GM21786 (cell line): ENCODE measurements around the gene TANGO6.

Experiments
- ATAC-seq: cut with Tn5 transposase; IDR thresholded peaks from one replicate; pipeline ENCODE4 v1.9.1; 2021; ENCODE audit not compliant: unreplicated experiment

Gene TANGO6

DNA sequence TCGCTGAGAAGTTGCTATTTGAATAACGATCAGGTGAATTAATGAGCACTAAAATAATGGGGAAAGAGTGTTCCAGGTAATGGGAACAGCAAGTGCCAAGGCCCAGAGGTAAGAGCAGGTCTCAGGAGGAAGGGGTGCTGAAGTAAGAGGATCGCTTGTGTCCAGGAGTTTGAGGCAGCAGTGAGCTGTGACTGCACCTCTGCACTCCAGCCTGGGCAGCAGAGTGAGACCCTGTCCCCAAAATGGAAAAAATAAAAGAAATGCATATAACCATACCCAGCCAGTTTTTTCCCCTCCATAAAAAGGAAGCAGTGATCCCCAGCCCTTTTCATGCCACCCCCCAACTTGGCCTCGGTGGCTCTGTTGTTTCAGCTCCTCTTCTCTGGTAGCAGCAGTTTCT, 245.4 kb downstream of the TANGO6 start:
- no peak for ATAC-seq

GRCh38 chr16:69089091-69089910, 246.0 kb downstream of the TANGO6 start:
- no peak for ATAC-seq

DNA sequence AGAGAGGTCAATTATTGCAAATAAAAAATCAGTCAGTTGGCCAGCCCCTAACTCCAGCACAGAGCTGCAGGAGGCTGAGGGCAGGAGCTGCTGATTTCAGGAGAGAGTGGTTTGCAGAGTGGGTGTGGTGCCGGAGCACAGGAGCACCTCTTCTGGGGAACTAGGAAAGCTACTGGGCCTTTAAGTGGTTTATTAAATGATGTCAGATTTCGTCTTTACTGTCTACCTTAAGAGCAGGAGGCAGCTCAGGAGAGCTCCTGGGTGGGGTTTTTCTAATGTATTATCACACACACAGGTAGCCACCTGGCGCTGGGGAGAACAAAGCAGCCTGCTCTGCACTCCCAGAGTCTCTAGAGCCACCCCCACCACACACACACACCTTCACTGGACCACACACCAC, 250.6 kb downstream of the TANGO6 start:
- ATAC-seq, result no peak

DNA sequence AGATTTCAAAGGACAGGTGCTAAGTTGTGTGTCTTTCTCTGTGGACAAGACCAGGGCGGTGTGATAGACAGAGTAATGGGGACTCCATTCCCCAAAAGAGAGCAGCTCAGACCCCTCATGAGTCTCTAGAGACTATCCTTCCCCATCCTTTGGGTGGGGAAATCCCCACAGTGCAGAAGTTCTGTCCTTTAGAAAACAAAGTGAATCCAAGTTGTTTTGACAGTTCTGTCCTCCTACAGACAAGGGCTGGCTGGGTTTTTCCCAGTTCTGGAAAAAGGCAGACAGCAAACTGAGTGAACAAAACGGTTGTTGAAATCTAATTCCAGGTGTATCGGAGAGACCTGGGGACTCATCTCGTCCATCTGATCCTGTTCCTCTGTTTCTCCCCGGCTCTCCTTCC, 251.2 kb downstream of the TANGO6 start:
- ATAC-seq, result no peak

DNA sequence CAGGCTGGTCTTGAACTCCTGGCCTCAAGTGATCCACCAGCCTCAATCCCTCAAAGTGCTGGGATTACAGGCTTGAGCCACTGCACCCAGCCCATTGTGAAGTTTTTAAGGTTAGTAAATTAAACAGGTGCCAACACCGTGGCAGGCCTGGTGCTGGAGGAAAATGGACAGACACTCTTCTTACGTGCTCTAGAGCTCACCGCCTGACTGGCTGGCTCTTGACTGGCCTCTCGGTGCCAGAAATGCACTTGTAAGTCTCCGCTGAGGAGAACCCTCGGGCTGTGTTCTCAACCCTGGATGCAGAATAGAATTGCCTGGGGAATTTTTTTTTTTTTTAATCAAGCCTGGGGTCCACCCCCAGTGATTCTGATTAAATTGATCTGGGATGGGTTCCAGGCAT, 251.9 kb downstream of the TANGO6 start:
- no peak for ATAC-seq

DNA sequence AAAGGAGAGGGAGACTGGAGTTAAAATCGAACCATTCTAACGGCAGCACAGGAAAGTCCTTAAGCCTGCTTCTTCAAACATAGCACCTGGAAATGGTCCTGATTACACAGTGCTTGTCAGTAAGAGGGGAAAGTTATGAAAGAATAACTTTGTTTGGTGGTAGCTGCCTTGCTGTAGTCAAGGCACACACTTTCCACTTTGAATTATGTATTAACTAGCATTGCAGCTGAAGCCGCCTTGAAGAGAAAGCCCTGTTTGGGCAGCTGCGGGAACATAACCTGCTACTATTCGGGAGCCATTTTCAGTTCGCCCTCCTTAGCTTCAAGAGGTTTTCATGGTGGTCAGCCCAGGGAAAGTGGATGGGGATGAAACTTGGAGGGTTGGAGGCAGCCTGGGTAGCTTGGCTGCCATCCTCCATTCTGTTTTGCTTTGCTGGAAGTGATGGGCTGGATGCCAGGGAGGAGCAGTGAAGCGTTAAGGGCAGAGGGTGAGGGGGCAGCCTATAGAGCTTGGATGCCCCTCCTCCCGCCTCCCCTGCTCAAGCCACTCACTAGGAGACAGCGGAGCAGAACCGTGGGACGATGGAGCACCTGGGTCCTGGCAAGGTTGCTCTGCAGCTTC, 256.9 kb downstream of the TANGO6 start:
- no peak for ATAC-seq

DNA sequence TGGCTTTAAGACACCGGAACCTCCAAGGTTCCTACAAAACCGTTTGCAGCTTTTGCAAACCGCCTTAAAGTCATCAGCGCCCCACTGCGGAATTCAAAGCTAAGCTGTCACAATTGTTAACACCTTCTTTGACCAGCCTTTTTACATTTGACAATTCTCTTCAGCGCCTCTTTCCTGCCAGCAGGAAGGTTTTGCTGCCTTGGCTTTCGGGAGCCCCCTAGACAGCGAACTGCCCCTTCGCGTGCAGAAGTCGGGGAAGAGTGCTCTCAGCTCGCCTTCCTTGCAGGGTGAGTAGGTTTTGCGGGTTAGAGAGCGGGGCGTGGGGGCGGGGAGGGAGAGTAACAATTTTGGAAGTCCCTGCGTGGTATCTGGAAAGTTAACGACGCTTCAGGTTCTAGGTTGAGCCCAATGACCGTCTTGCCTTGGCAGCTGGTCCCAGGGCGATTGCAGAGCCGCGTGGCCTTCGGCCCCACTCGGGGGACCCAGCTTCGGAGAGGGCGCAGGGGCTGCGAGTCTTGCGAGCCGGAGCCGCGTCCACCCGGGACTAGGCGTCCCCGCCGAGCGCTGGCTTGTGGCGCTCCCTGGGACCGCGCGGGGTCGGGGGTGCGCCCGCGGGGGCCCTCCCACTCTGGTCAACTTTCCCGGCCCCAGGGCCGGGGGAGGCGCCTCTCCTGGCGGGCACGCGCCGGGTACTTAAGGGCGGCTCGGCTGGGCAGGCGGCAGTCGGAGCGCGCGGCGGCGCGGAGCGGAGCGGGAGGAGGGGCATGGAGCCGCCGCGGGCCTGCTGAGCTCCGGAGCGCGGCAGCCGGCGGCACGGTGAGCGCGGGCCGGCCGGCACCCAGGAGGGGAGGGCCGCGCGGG, 262.4 kb downstream of the TANGO6 start, which contains the start of gene HAS3:
Gene HAS3, plus strand, starts transcription at position 153 of the 861 bp plus-strand sequence. CDS start 3,743 bp downstream, outside the sequence.
- no peak for ATAC-seq

- no peak for ATAC-seq
Measured at GRCh38 chr16:69106491-69107315, 263.4 kb downstream of the TANGO6 start.

DNA sequence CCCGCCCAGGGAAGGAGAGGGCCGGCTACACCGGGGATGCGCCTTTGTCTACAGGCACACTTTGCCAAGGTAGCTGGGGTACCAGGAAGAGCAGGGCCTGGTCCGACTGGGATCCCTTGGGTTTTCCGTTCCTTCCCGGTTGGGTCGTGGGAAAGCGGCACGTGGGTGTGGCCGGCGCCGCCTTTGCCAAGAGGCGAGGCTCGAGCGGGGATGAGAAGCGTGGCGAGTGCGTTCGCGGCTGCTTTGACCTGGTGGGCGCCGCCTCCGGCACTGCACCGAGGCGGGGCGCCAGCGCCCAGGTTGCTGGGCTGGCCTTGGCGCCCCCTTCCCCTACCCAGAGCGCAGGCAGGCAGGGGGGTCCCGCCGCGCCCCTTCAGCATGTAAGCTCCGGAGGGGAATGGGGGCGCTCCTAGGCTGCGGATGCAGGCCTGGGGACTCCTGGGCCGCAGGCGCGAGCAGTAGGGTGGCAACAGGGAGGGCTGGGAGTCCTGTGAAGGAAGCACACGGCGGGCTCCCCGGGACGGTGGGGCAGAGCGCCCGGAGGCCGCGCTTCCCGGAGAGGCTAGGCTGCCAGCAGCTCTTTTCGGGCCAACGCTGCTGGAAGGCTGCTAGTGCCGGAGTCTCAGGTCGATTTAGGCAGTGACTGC, 264.1 kb downstream of the TANGO6 start:
- no peak for ATAC-seq

GRCh38 chr16:69108064-69108904, 265.0 kb downstream of the TANGO6 start:
- ATAC-seq, result no peak

DNA sequence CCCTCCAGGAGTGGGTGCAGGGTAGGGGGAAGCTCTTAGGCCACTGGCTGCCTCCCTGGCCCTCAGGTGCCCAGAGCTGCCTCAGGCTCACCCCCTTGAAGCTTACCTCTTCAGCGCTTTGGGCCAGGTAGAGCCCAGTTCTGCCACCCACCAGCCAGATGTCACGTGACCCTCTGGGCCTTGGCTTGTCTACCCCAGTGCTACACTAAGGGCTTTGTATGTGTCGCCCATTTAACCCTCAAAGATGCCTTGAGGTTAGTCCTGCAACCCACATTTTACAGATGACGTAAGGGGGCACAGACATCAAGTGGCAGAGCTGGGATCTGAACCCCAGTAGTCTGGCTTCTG, 265.5 kb downstream of the TANGO6 start:
- ATAC-seq, result no peak

DNA sequence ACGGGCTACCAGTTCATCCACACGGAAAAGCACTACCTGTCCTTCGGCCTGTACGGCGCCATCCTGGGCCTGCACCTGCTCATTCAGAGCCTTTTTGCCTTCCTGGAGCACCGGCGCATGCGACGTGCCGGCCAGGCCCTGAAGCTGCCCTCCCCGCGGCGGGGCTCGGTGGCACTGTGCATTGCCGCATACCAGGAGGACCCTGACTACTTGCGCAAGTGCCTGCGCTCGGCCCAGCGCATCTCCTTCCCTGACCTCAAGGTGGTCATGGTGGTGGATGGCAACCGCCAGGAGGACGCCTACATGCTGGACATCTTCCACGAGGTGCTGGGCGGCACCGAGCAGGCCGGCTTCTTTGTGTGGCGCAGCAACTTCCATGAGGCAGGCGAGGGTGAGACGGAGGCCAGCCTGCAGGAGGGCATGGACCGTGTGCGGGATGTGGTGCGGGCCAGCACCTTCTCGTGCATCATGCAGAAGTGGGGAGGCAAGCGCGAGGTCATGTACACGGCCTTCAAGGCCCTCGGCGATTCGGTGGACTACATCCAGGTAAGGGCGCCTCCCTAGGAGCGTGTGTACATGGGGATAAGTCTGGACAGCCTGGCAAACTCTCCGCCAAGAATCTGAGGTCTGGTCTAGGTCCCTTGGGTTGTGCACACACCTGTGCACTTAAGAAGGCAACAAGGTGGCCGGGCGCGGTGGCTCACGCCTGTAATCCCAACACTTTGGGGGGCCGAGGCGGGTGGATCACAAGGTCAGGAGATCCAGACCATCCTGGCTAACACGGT, 266.3 kb downstream of the TANGO6 start:
- no peak for ATAC-seq

DNA sequence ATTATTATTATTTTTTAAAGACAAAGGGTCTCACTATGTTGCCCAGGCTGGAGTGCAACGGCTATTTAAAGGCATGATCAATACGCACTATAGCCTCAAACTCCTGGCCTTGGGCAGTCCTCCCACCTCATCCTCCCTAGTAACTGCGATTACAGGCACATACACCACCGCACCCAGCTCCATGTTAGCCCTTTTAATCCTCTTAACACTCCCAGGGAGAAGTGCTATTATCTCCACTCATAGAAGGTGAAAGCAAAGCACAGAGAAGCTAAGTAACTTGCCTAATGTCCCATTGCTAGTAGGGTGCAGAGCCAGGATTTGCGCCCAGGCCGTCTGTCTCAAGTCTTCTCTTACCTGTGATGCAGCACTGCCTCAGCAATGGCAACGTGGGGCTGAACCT, 267.1 kb downstream of the TANGO6 start:
- ATAC-seq, result no peak

DNA sequence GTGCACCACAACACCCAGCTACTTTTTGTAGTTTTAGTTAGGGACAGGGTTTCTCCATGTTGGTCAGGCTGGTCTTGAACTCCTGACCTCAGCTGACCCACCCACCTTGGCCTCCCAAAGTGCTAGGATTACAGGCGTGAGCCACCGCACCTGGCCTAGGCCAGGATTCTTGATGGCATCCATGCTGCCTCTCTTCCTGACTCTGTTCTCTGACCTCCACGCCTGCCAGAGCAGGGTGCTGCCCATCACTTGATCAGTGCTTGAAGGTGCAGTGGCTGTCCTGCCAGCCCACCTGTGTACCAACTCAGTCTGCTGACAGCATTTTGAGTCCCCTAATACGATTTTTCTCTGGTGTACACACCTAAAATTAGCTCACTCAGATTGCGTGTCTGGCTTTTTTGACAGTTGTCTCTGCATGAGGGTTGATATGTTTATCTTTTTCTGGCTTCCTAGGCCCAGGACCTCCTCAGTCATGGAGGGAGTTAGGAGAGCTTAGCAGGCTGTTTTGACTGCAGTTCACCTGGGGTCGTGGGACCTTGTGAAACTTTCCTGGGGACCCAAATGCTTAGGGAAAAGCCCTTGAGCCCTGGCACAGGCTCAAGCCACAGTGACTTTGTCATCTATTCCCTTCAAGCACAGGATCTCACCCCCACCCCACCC, 268.0 kb downstream of the TANGO6 start:
- ATAC-seq, result no peak

DNA sequence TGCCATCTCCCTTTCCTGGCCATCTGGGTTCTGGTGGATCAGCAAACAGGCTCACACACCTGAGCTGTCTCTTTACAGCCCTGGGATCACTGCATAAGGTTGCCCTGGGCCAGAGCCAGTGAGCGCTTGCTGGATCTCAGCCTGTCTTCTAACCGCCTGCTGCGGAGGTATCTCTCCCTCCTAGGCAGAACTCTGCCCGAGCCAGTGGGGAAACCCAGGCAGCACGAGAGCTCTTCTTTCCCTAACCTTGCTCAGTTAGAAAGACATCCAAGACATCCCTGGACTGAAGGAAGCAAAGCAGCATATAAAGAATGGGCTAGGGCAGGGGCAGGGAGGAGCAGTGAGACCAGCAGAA, 268.5 kb downstream of the TANGO6 start:
- ATAC-seq, result no peak

- ATAC-seq, result no peak
Measured at GRCh38 chr16:69112285-69113129, 269.2 kb downstream of the TANGO6 start.

DNA sequence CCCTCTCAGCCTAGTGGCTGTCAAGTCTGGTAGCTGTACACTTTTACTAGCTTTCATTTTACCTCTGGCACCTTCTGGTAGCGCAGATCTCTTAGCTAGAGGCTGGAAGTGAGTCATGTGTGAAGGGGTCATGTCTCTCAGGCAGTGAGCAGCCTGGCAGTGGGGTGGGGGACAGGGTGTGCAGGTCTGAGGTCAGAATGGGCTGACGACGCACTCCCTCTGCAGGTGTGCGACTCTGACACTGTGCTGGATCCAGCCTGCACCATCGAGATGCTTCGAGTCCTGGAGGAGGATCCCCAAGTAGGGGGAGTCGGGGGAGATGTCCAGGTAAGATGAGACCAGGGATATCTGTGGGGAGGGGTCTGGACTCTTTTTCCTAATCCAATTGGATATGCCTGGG, 269.9 kb downstream of the TANGO6 start:
- no peak for ATAC-seq
